Testis (tissue), 3 donors: ENCODE measurements around the gene DCXR. TPM values are rescaled to one million over a fixed set of nuclear protein-coding genes. Genes with fewer than 3 reads are reported as not detected.

Experiments
- DNase-seq: peaks from one replicate; pipeline ENCODE4 v3.0.0-alpha.2; 2019
- H3K27ac ChIP-seq, 2 donors: fragments of 200-600 bp; sonication (generic); one replicate each; pipeline ENCODE4 v1.5.1; 2019
- H3K27me3 ChIP-seq: fragments of 200-600 bp; sonication (generic); one replicate; pipeline ENCODE4 v1.5.1; 2019
- H3K36me3 ChIP-seq: fragments of 200-600 bp; sonication (generic); one replicate; pipeline ENCODE4 v1.5.1; 2017; ENCODE audit warnings: low read depth; ENCODE audit errors: missing control alignments
- H3K4me1 ChIP-seq: fragments of 200-600 bp; sonication (generic); one replicate; pipeline ENCODE4 v1.5.1; 2019
- H3K4me3 ChIP-seq, 2 donors: fragments of 200-600 bp; sonication (generic); one replicate each; pipeline ENCODE4 v1.5.1; 2017 to 2019
- H3K9me3 ChIP-seq: fragments of 200-600 bp; sonication (generic); one replicate; pipeline ENCODE4 v1.5.1; 2017
- POLR2A ChIP-seq: fragments of 450-650 bp; IDR thresholded peaks from one replicate; pipeline ENCODE4 v1.6.1; 2017; ENCODE audit warnings: antibody characterized with exemption, mild to moderate bottlenecking, moderate library complexity
- WGBS, 2 donors: methylation state at CpG; one replicate each; pipeline ENCODE4 v1.1.5; 2018; 5-methylcytosine and 5-hydroxymethylcytosine counted together
- intact Hi-C: fragments of 100-400 bp; cut with DNase I; formaldehyde crosslinking; loops from one replicate; pipeline ENCODE4 v1.15.1; 2023; ENCODE audit warnings: low total_unique reads
- polyA plus RNA-seq: library from polyadenylated mRNA; stranded (reverse); fragments of 350-450 nt; fragmentation: Illumina TruSeq; extraction: RNeasy Lipid Tissue Mini Kit (QIAGEN cat#74804); gene quantifications from one replicate; pipeline ENCODE4 v1.2.3, GENCODE V29; 2014; ENCODE audit warnings: low read depth, low replicate concordance; ENCODE audit not compliant: insufficient read depth
- total RNA-seq, 2 donors: library from RNA; depleted of rRNA; stranded (reverse); fragments of >200 nt; gene quantifications; one replicate each; pipeline ENCODE4 v1.2.3, GENCODE V29; 2016
- TF ChIP-seq, protein P1 (sequence below), 3 experiments: fragments of 450-650 bp in 2 of 3; fragments of 200-600 bp in 1 of 3; sonication (generic) in 1 of 3; IDR thresholded peaks; one replicate each; pipeline ENCODE4 v1.5.1; 2016 to 2019; ENCODE audit warnings: antibody characterized with exemption in 3 of 3, mild to moderate bottlenecking in 2 of 3, moderate library complexity in 1 of 3

DCXR gene
- total and polyA plus RNA-seq, 3 donors from 2014 or later: 109 to 188 (median 134) TPM

DNA sequence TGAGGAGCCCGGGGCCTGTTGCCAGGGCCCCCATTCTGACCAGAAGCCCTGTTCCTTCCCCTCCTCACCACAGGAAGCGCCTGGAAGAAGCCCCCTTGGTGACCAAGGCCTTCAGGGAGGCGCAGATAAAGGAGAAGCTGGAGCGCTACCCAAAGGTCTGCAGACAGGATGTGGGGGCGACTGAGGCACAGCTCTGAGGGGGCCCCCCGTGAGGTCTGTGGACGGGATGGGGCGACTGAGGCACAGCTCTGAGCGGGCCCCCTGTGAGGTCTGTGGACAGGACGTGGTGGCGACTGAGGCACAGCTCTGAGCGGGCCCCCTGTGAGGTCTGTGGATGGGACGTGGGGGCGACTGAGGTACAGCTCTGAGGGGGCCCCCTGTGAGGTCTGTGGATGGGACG is 28.1 kb downstream of the DCXR start:
- Histone ChIP-seq H3K9me3 (no peaks in the 10 kb centered on the region), H3K27ac (no peak overlapping the region), H3K27me3 (no peaks in the 10 kb centered on the region), H3K4me1 (peaks cover 6% of the 10 kb centered on the region), H3K36me3 (no peaks in the 10 kb centered on the region), H3K4me3 (no peak overlapping the region)
- 83 to 92% methylated on average over 2 to 14 of the region's 15 CpGs for WGBS, 2 donors
- no peak for DNase-seq
- no peak for TF ChIP-seq POLR2A
- intact Hi-C loops: no loop called here

DNA sequence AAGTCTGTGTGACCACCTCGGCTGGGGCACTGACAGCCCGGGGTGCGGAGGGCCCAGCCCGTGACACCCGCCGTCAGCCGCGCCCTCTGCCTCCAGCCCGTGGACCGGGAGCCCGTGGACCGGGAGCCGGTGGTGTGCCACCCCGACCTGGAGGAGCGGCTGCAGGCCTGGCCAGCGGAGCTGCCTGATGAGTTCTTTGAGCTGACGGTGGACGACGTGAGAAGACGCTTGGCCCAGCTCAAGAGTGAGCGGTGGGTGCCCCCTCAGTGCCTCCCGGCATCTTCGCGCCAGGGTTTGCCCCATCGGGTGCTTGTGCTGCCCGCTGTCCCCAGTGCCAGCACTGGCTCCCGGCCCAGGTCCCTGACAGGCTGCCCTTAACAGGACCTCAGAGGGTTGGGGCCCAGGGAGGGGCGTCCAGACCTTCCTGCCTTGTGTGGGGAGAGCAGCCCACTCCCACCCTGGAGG is 28.5 kb downstream of the DCXR start:
- Histone ChIP-seq H3K4me3 (no peak overlapping the region), H3K36me3 (no peaks in the 10 kb centered on the region), H3K27ac (no peak overlapping the region), H3K27me3 (no peaks in the 10 kb centered on the region), H3K4me1 (peaks cover 6% of the 10 kb centered on the region), H3K9me3 (no peaks in the 10 kb centered on the region)
- intact Hi-C loops: no loop called here
- no peak for DNase-seq
- no peak for TF ChIP-seq POLR2A
- TF ChIP-seq, protein P1, sequence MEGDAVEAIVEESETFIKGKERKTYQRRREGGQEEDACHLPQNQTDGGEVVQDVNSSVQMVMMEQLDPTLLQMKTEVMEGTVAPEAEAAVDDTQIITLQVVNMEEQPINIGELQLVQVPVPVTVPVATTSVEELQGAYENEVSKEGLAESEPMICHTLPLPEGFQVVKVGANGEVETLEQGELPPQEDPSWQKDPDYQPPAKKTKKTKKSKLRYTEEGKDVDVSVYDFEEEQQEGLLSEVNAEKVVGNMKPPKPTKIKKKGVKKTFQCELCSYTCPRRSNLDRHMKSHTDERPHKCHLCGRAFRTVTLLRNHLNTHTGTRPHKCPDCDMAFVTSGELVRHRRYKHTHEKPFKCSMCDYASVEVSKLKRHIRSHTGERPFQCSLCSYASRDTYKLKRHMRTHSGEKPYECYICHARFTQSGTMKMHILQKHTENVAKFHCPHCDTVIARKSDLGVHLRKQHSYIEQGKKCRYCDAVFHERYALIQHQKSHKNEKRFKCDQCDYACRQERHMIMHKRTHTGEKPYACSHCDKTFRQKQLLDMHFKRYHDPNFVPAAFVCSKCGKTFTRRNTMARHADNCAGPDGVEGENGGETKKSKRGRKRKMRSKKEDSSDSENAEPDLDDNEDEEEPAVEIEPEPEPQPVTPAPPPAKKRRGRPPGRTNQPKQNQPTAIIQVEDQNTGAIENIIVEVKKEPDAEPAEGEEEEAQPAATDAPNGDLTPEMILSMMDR (IDR thresholded peaks at IDR 0.05): no peak
- 95% methylated on average over 19 of the region's 28 CpGs; no CpG with 5 or more reads in 1 of the 2 donors for WGBS, 2 donors

DNA sequence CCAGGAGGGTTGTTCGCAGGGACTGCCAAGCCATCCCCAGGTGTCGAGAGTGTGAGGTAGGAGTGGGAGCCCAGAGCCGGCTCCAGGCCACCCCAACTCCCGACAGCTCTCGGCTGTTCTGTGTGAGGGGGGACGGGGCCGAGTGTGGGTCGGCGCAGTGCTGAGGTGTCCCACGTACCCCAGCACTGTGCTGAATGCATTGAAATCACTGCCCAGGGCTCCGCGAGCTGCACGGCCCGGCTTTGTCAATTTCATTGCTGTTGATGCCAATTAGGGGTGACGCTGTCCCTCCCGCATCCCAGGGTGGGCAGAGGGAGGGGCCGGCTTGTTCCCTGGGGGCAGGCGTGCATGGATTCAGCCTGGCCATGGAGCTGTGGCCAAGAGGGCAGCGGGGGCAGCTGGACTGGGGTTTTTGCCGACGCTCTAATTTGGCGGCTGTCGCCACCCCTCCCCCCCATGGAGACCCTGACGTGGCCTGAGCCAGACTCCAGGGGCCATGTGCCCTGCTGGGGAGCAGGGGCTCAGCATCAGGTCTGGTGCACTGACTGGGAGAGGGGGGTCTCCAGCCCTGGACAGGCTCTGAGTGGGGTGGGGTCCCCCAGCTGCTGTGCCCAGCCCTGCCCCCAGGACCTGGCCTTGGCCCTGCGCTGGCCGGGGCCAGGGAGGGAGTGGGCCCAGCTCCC is 29.1 kb downstream of the DCXR start:
- WGBS, 2 donors: 91 to 93% methylated on average over 16 to 21 of the region's 26 CpGs
- Histone ChIP-seq H3K4me3 (no peak overlapping the region), H3K27ac (no peak overlapping the region), H3K4me1 (peaks cover 5% of the 10 kb centered on the region), H3K36me3 (no peaks in the 10 kb centered on the region), H3K9me3 (no peaks in the 10 kb centered on the region), H3K27me3 (no peaks in the 10 kb centered on the region)
- DNase-seq: no peak
- intact Hi-C loops: no loop called here
- no peak for TF ChIP-seq POLR2A
- TF ChIP-seq, protein P1 (IDR thresholded peaks at IDR 0.05): no peak

DNA sequence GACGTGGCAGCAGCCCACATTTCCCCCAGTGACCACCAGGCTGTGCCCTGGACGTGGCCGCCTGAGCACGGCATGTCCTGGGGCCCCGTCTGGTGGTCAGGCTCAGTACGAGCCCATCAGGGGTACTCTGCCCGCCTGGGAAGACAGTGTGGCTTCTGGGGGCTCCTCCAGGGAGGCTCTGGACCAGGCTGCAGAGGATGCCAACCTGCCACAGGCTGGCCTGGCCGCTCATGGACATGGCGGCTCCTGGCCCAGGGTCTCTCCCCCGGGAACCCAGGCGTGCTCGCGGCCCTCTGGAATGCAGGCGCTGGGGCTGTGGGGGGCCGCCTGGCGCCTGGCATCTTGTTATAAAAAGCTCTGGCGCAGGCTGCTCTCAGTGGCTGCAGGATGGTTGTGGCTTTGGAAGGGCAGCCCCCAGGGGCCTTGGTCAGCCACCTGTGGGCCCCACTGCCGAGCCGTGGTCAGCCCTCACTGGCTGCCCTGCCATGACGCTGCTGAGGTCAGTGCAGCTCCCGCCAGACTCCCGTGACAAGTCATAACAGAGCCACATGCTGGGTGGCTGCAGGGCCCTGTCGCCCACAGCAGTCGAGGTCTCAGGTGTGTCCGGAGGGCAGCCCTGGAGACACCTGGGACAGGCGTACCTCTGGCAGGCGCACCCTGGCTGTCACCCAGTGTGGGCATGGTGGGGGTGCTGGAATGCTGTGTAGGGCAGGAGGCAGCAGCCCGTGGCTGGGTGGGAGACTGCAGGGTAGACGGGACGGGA is 29.8 kb downstream of the DCXR start:
- DNase-seq: no peak
- H3K27ac ChIP-seq: no peak overlapping the region
- no peaks in the 10 kb centered on the region for H3K9me3 ChIP-seq
- intact Hi-C loops: no loop called here
- WGBS, 2 donors: 91 to 94% methylated on average over 3 to 30 of the region's 30 CpGs
- H3K27me3 ChIP-seq: no peaks in the 10 kb centered on the region
- TF ChIP-seq, protein P1 (IDR thresholded peaks at IDR 0.05): no peak
- no peak for TF ChIP-seq POLR2A
- no peak overlapping the region for H3K4me3 ChIP-seq
- H3K4me1 ChIP-seq: no peaks in the 10 kb centered on the region
- no peaks in the 10 kb centered on the region for H3K36me3 ChIP-seq

DNA sequence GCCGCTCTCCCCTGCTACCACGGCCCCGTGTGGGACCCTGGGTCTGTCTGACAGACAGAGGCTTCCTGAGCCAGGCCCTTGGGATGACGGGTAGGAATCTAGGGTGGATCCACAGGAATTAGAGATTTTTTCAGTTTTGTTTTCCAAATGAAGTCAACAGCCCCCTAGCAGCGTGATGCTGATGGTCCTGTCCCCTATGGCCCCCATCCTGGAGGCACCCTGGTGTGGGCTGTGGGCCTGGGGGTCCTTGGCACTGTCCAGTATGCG is 30.3 kb downstream of the DCXR start:
- Histone ChIP-seq H3K9me3 (no peaks in the 10 kb centered on the region), H3K4me3 (no peak overlapping the region), H3K4me1 (no peaks in the 10 kb centered on the region), H3K27me3 (no peaks in the 10 kb centered on the region), H3K36me3 (no peaks in the 10 kb centered on the region), H3K27ac (no peak overlapping the region)
- no peak for DNase-seq
- 91 to 94% methylated on average over 3 to 6 of the region's 6 CpGs for WGBS, 2 donors
- TF ChIP-seq POLR2A: no peak
- TF ChIP-seq, protein P1 (IDR thresholded peaks at IDR 0.05): no peak
- intact Hi-C loops: no loop called here
